Central memory CD8-positive, alpha-beta T cell (primary cell): Measurements from ENCODE around the gene NGEF.

ENCODE experiments used
- ATAC-seq: fragments of 150-1000 bp; cut with Tn5 transposase; replicated peaks from 2 replicates; pipeline ENCODE4 v1.10.0; 2022; ENCODE audit warnings: mild to moderate bottlenecking, moderate FRiP score, moderate number of reproducible peaks; ENCODE audit not compliant: poor library complexity, severe bottlenecking; ENCODE audit errors: extremely low read depth
- DNase-seq, 2 donors: peaks; one replicate each; pipeline ENCODE4 v3.0.0; 2021; ENCODE audit warnings: low spot score in 2 of 2
- H3K27ac Mint-ChIP-seq: one replicate; pipeline ENCODE4 v1.8.0; 2022; ENCODE audit warnings: low read depth, mild to moderate bottlenecking, moderate library complexity, mixed read lengths
- H3K27me3 Mint-ChIP-seq: one replicate; pipeline ENCODE4 v1.8.0; 2022; ENCODE audit warnings: mixed read lengths
- H3K36me3 Mint-ChIP-seq: one replicate; pipeline ENCODE4 v1.8.0; 2022; ENCODE audit warnings: mild to moderate bottlenecking, moderate library complexity, mixed read lengths; ENCODE audit not compliant: insufficient read depth
- H3K4me1 Mint-ChIP-seq: one replicate; pipeline ENCODE4 v1.8.0; 2022; ENCODE audit warnings: mixed read lengths
- H3K4me3 Mint-ChIP-seq: one replicate; pipeline ENCODE4 v1.8.0; 2022; ENCODE audit warnings: mild to moderate bottlenecking, moderate library complexity, mixed read lengths
- H3K9me3 Mint-ChIP-seq: one replicate; pipeline ENCODE4 v1.8.0; 2022; ENCODE audit warnings: mixed read lengths

The NGEF gene

GRCh38 chr2:232957657-232958090 is 55.4 kb downstream of the NGEF start:
- Mint-ChIP-seq H3K27me3 (peaks cover 20% of the 10 kb centered on the region), H3K9me3 (no peaks in the 10 kb centered on the region), H3K4me3 (no peak overlapping the region), H3K4me1 (no peaks in the 10 kb centered on the region), H3K27ac (no peak overlapping the region), H3K36me3 (no peaks in the 10 kb centered on the region)
- ATAC-seq, result no peak
- no peak for DNase-seq

GRCh38 chr2:232955856-232956255 is 57.2 kb downstream of the NGEF start:
- ATAC-seq (no peak), DNase-seq (no peak)
- Mint-ChIP-seq H3K36me3 (no peaks in the 10 kb centered on the region), H3K9me3 (no peaks in the 10 kb centered on the region), H3K27me3 (peaks cover 31% of the 10 kb centered on the region), H3K4me3 (no peak overlapping the region), H3K27ac (no peak overlapping the region), H3K4me1 (no peaks in the 10 kb centered on the region)

- Mint-ChIP-seq H3K9me3 (no peaks in the 10 kb centered on the region), H3K36me3 (no peaks in the 10 kb centered on the region), H3K27ac (no peak overlapping the region), H3K27me3 (peaks cover 27% of the 10 kb centered on the region), H3K4me1 (no peaks in the 10 kb centered on the region), H3K4me3 (no peak overlapping the region)
- ATAC-seq, result no peak
- no peak for DNase-seq
Observed at GRCh38 chr2:232954691-232955090, 58.4 kb downstream of the NGEF start.

- Mint-ChIP-seq H3K27me3 (peaks cover 27% of the 10 kb centered on the region), H3K9me3 (no peaks in the 10 kb centered on the region), H3K27ac (no peak overlapping the region), H3K36me3 (no peaks in the 10 kb centered on the region), H3K4me3 (no peak overlapping the region), H3K4me1 (no peaks in the 10 kb centered on the region)
- no peak for DNase-seq
- no peak for ATAC-seq
Observed at GRCh38 chr2:232951891-232952290, 61.2 kb downstream of the NGEF start.

- Mint-ChIP-seq H3K36me3 (no peaks in the 10 kb centered on the region), H3K27me3 (peaks cover 27% of the 10 kb centered on the region), H3K4me1 (no peaks in the 10 kb centered on the region), H3K27ac (no peak overlapping the region), H3K4me3 (no peak overlapping the region), H3K9me3 (no peaks in the 10 kb centered on the region)
- DNase-seq (no peak), ATAC-seq (no peak)
Observed at GRCh38 chr2:232951181-232951580, 61.9 kb downstream of the NGEF start.

- H3K9me3 Mint-ChIP-seq, result no peaks in the 10 kb centered on the region
- no peak overlapping the region for H3K27ac Mint-ChIP-seq
- no peak for DNase-seq
- no peaks in the 10 kb centered on the region for H3K36me3 Mint-ChIP-seq
- peaks cover 27% of the 10 kb centered on the region for H3K27me3 Mint-ChIP-seq
- no peak for ATAC-seq
- no peak overlapping the region for H3K4me3 Mint-ChIP-seq
- H3K4me1 Mint-ChIP-seq, result no peaks in the 10 kb centered on the region
Observed at GRCh38 chr2:232950751-232951150, 62.3 kb downstream of the NGEF start.

- H3K4me3 Mint-ChIP-seq, result no peak overlapping the region
- peaks cover 21% of the 10 kb centered on the region for H3K27me3 Mint-ChIP-seq
- H3K9me3 Mint-ChIP-seq, result no peaks in the 10 kb centered on the region
- H3K4me1 Mint-ChIP-seq, result no peaks in the 10 kb centered on the region
- no peak for ATAC-seq
- no peak for DNase-seq
- H3K27ac Mint-ChIP-seq, result no peak overlapping the region
- no peaks in the 10 kb centered on the region for H3K36me3 Mint-ChIP-seq
Observed at GRCh38 chr2:232949016-232949415, 64.0 kb downstream of the NGEF start.

- Mint-ChIP-seq H3K9me3 (no peaks in the 10 kb centered on the region), H3K4me3 (no peak overlapping the region), H3K27ac (no peak overlapping the region), H3K27me3 (peaks cover 4% of the 10 kb centered on the region), H3K36me3 (peaks cover 1% of the 10 kb centered on the region), H3K4me1 (peaks cover 10% of the 10 kb centered on the region)
- no peak for DNase-seq
- no peak for ATAC-seq
Observed at GRCh38 chr2:232942831-232943230, 70.2 kb downstream of the NGEF start.

- Mint-ChIP-seq H3K9me3 (no peaks in the 10 kb centered on the region), H3K27me3 (peaks cover 12% of the 10 kb centered on the region), H3K36me3 (peaks cover 1% of the 10 kb centered on the region), H3K27ac (no peak overlapping the region), H3K4me1 (peaks cover 10% of the 10 kb centered on the region), H3K4me3 (no peak overlapping the region)
- no peak for ATAC-seq
- DNase-seq, result no peak
Observed at GRCh38 chr2:232941912-232942594, 71.0 kb downstream of the NGEF start.

- Mint-ChIP-seq H3K27me3 (peaks cover 14% of the 10 kb centered on the region), H3K36me3 (peaks cover 1% of the 10 kb centered on the region), H3K27ac (no peak overlapping the region), H3K4me3 (no peak overlapping the region), H3K9me3 (no peaks in the 10 kb centered on the region), H3K4me1 (peaks cover 10% of the 10 kb centered on the region)
- no peak for ATAC-seq
- no peak for DNase-seq
Observed at GRCh38 chr2:232941400-232941799, 71.7 kb downstream of the NGEF start.

GRCh38 chr2:232940724-232941123 is 72.3 kb downstream of the NGEF start:
- H3K4me1 Mint-ChIP-seq, result peaks cover 10% of the 10 kb centered on the region
- H3K9me3 Mint-ChIP-seq, result no peaks in the 10 kb centered on the region
- no peak overlapping the region for H3K4me3 Mint-ChIP-seq
- ATAC-seq (no peak), DNase-seq (no peak)
- H3K36me3 Mint-ChIP-seq, result peaks cover 1% of the 10 kb centered on the region
- peaks cover 14% of the 10 kb centered on the region for H3K27me3 Mint-ChIP-seq
- no peak overlapping the region for H3K27ac Mint-ChIP-seq

- Mint-ChIP-seq H3K27ac (no peak overlapping the region), H3K4me1 (peaks cover 10% of the 10 kb centered on the region), H3K36me3 (peaks cover 1% of the 10 kb centered on the region), H3K4me3 (no peak overlapping the region), H3K27me3 (peaks cover 30% of the 10 kb centered on the region), H3K9me3 (no peaks in the 10 kb centered on the region)
- ATAC-seq (no peak), DNase-seq (no peak)
Observed at GRCh38 chr2:232937278-232937906, 75.7 kb downstream of the NGEF start.

GRCh38 chr2:232931636-232932035 is 81.4 kb downstream of the NGEF start:
- no peaks in the 10 kb centered on the region for H3K36me3 Mint-ChIP-seq

More at GRCh38 chr2:232931636-232932035, 81.4 kb downstream of the NGEF start:
- H3K4me1 Mint-ChIP-seq, result peaks cover 3% of the 10 kb centered on the region
- no peak for DNase-seq
- no peak overlapping the region for H3K27ac Mint-ChIP-seq
- no peaks in the 10 kb centered on the region for H3K9me3 Mint-ChIP-seq
- no peak for ATAC-seq
- no peak overlapping the region for H3K4me3 Mint-ChIP-seq
- peaks cover 54% of the 10 kb centered on the region for H3K27me3 Mint-ChIP-seq
